Colonic mucosa (tissue), 4 donors: ENCODE measurements around the gene SLC28A3. TPM values are rescaled to one million over a fixed set of nuclear protein-coding genes. Genes with fewer than 3 reads are reported as not detected.

Experiments used
- DNase-seq: peaks from one replicate; pipeline ENCODE4 v3.0.0-alpha.2; 2020
- H3K27ac ChIP-seq: fragments of 200-600 bp; one replicate; pipeline ENCODE4 v1.8.0; 2021
- H3K27me3 ChIP-seq: fragments of 200-600 bp; one replicate; pipeline ENCODE4 v1.8.0; 2021
- H3K36me3 ChIP-seq: fragments of 200-600 bp; one replicate; pipeline ENCODE4 v1.8.0; 2021
- H3K4me1 ChIP-seq: fragments of 200-600 bp; one replicate; pipeline ENCODE4 v1.8.0; 2021; ENCODE audit warnings: mild to moderate bottlenecking
- H3K4me3 ChIP-seq: fragments of 200-600 bp; one replicate; pipeline ENCODE4 v1.8.0; 2021
- H3K9ac ChIP-seq, 2 donors: one replicate each; pipeline ENCODE4 v1.7.0; 2013; ENCODE audit warnings: control low read depth in 2 of 2, low read depth in 2 of 2, low read length in 2 of 2
- H3K9me3 ChIP-seq: fragments of 200-600 bp; one replicate; pipeline ENCODE4 v1.8.0; 2021
- intact Hi-C: fragments of 100-400 bp; cut with DNase I; formaldehyde crosslinking; loops from one replicate; pipeline ENCODE4 v1.14.1; 2022
- total RNA-seq, 2 donors: library from RNA; stranded (reverse); fragmentation: NEBNext Ultra II Directional in 1 of 2; extraction: Animal tissue kit (Norgen Biotek cat#: 25700) in 1 of 2; gene quantifications; one replicate each; pipeline ENCODE4 v1.2.1, GENCODE V29; 2021
- TF ChIP-seq, protein P1 (sequence below): fragments of 200-600 bp; IDR thresholded peaks from one replicate; pipeline ENCODE4 v1.8.0; 2022; ENCODE audit warnings: antibody characterized with exemption, mild to moderate bottlenecking
- donor health status: healthy.
- donor health status: DM: no; HTN: no; CAD: no.
- donor health status: DM: no; HTN: no; CAD: no.

The SLC28A3 gene
- total RNA-seq, 2 donors from 2014 or later: 2.9 to 4.7 TPM

DNA sequence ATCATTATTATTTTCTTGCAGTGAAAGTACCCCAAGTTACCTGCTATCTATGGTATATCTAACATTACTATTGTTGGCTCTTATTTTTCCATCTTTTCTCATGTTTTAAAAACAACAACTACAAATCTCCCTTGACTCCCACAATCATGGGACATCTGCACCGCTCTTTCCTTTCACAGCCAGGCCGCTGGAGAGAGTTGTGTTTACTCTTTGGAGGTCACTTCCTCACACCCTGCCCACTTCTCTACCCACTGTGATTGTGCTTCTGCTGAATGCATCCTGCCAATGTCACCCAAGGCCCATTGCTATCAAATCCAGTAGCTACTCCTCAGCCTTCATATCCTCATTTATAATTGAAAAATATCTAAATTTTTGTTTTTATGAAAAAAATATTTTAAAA is 29.7 kb downstream of the SLC28A3 start:
- H3K4me1 ChIP-seq: no peaks in the 10 kb centered on the region
- no peaks in the 10 kb centered on the region for H3K9me3 ChIP-seq
- intact Hi-C loops: loop anchor here (5.0 kb wide), 1 partner anchor 49 kb away; no protein-coding TSS in a partner anchor
- no peak overlapping the region for H3K4me3 ChIP-seq
- DNase-seq: no peak
- H3K27me3 ChIP-seq: no peaks in the 10 kb centered on the region
- no peak overlapping the region for H3K9ac ChIP-seq
- TF ChIP-seq, protein P1, sequence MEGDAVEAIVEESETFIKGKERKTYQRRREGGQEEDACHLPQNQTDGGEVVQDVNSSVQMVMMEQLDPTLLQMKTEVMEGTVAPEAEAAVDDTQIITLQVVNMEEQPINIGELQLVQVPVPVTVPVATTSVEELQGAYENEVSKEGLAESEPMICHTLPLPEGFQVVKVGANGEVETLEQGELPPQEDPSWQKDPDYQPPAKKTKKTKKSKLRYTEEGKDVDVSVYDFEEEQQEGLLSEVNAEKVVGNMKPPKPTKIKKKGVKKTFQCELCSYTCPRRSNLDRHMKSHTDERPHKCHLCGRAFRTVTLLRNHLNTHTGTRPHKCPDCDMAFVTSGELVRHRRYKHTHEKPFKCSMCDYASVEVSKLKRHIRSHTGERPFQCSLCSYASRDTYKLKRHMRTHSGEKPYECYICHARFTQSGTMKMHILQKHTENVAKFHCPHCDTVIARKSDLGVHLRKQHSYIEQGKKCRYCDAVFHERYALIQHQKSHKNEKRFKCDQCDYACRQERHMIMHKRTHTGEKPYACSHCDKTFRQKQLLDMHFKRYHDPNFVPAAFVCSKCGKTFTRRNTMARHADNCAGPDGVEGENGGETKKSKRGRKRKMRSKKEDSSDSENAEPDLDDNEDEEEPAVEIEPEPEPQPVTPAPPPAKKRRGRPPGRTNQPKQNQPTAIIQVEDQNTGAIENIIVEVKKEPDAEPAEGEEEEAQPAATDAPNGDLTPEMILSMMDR: no peak
- H3K36me3 ChIP-seq: no peaks in the 10 kb centered on the region
- no peak overlapping the region for H3K27ac ChIP-seq

DNA sequence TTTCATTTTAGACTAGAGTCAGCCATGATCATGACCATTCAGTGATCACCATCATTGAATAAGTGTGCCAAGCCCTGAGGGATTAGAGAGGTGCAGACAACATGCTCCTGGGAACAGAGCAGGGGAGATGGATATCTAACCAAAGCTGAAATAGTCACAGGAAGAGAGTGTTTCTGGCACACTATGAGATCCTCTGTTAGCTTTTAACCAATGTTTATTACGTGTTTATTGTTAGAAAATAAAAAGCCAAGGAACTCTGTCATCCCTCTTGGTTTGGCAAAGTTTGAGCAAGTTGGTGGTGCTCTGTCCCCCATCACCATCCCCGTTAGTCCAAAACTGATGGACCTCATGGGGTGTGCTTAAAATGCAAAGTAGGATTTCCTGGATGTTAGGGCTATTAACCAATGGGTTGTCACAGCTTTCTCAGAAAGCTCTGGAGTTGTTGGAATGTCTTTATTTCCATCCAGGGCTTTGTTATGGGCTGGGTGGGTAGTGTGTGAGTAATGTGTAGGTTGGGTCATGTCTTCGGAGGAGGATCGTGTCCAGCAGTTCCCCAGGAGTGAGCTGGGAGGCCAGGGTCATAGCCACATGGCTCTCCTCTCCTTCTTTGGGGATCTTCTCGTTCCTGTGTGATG is 34.9 kb downstream of the SLC28A3 start:
- Histone ChIP-seq H3K4me3 (no peak overlapping the region), H3K36me3 (no peaks in the 10 kb centered on the region), H3K4me1 (no peaks in the 10 kb centered on the region), H3K9me3 (no peaks in the 10 kb centered on the region), H3K27ac (no peak overlapping the region), H3K9ac (no peak overlapping the region), H3K27me3 (no peaks in the 10 kb centered on the region)
- TF ChIP-seq, protein P1: no peak
- no peak for DNase-seq
- intact Hi-C loops: no loop called here

GRCh38 chr9:84304166-84304565 is 36.4 kb downstream of the SLC28A3 start:
- H3K36me3 ChIP-seq: no peaks in the 10 kb centered on the region
- H3K4me3 ChIP-seq: no peak overlapping the region
- H3K4me1 ChIP-seq: no peaks in the 10 kb centered on the region
- H3K9me3 ChIP-seq: no peaks in the 10 kb centered on the region
- intact Hi-C loops: no loop called here
- H3K27ac ChIP-seq: no peak overlapping the region
- H3K27me3 ChIP-seq: no peaks in the 10 kb centered on the region
- H3K9ac ChIP-seq: no peak overlapping the region
- TF ChIP-seq, protein P1: no peak
- no peak for DNase-seq

GRCh38 chr9:84303061-84303460 is 37.5 kb downstream of the SLC28A3 start:
- TF ChIP-seq, protein P1: no peak
- H3K4me3 ChIP-seq: no peak overlapping the region
- H3K27ac ChIP-seq: no peak overlapping the region
- no peaks in the 10 kb centered on the region for H3K27me3 ChIP-seq
- no peak for DNase-seq
- intact Hi-C loops: no loop called here
- H3K36me3 ChIP-seq: no peaks in the 10 kb centered on the region
- no peaks in the 10 kb centered on the region for H3K9me3 ChIP-seq
- no peak overlapping the region for H3K9ac ChIP-seq
- no peaks in the 10 kb centered on the region for H3K4me1 ChIP-seq

- Histone ChIP-seq H3K9me3 (no peaks in the 10 kb centered on the region), H3K4me3 (no peak overlapping the region), H3K27me3 (no peaks in the 10 kb centered on the region), H3K36me3 (no peaks in the 10 kb centered on the region), H3K9ac (no peak overlapping the region), H3K27ac (no peak overlapping the region), H3K4me1 (no peaks in the 10 kb centered on the region)
- DNase-seq: no peak
- TF ChIP-seq, protein P1: no peak
- intact Hi-C loops: no loop called here
Measured at GRCh38 chr9:84301851-84302250, 38.7 kb downstream of the SLC28A3 start.
